OCI-LY1 (cell line): Measurements from ENCODE around the gene BTLA.

Source experiments
- EZH2 ChIP-seq: fragments of 200-600 bp; sonication (generic), shearing (Covaris generic); IDR thresholded peaks from 2 replicates; pipeline ENCODE4 v1.8.0; 2017; ENCODE audit warnings: borderline replicate concordance, mixed run types, mild to moderate bottlenecking, antibody characterized with exemption, low read length, moderate library complexity, mixed read lengths
- TF ChIP-seq, protein P1 (sequence below): fragments of 200-600 bp; sonication (generic), shearing (Covaris generic); IDR thresholded peaks from 2 replicates; pipeline ENCODE4 v1.5.1; 2017; ENCODE audit warnings: mild to moderate bottlenecking, antibody characterized with exemption, low read length, moderate library complexity, mixed read lengths

DNA sequence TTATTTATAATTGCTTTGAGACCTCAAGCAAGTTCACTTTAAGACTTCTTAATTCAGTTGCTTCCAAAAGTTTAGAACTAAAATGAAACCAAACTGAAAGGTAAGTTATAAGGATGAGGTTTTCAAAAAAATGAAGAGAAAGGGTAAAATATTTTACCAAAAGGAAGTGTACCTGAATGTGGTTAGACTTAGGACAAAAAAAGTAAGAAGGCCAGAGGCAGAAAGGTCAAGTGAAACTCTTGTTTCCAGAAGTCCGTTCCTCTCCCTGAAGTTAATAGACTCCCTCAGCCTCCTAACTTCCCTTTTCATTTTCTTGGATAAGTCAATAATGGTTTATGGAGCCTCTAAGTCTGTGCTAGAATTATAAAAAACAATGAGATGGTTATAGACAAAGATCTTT, 16.6 kb downstream of the BTLA start:
- TF ChIP-seq, protein P1, sequence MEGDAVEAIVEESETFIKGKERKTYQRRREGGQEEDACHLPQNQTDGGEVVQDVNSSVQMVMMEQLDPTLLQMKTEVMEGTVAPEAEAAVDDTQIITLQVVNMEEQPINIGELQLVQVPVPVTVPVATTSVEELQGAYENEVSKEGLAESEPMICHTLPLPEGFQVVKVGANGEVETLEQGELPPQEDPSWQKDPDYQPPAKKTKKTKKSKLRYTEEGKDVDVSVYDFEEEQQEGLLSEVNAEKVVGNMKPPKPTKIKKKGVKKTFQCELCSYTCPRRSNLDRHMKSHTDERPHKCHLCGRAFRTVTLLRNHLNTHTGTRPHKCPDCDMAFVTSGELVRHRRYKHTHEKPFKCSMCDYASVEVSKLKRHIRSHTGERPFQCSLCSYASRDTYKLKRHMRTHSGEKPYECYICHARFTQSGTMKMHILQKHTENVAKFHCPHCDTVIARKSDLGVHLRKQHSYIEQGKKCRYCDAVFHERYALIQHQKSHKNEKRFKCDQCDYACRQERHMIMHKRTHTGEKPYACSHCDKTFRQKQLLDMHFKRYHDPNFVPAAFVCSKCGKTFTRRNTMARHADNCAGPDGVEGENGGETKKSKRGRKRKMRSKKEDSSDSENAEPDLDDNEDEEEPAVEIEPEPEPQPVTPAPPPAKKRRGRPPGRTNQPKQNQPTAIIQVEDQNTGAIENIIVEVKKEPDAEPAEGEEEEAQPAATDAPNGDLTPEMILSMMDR: no peak
- no peak for TF ChIP-seq EZH2
